GM21381 (cell line): Measurements from ENCODE around the gene SH3BP4.

Source experiments
- ATAC-seq: cut with Tn5 transposase; IDR thresholded peaks from one replicate; pipeline ENCODE4 v1.9.1; 2021; ENCODE audit warnings: mild to moderate bottlenecking, moderate library complexity; ENCODE audit not compliant: unreplicated experiment

The SH3BP4 gene

GRCh38 chr2:234951664-234952269 lies at the start of gene SH3BP4:
Gene SH3BP4, plus strand, starts transcription at chr2:234952017. Its CDS starts 82,986 bp downstream, at chr2:235035003.
- ATAC-seq, result no peak

- ATAC-seq, result no peak
Observed at GRCh38 chr2:234904785-234905184, 47.0 kb upstream of the SH3BP4 start.

DNA sequence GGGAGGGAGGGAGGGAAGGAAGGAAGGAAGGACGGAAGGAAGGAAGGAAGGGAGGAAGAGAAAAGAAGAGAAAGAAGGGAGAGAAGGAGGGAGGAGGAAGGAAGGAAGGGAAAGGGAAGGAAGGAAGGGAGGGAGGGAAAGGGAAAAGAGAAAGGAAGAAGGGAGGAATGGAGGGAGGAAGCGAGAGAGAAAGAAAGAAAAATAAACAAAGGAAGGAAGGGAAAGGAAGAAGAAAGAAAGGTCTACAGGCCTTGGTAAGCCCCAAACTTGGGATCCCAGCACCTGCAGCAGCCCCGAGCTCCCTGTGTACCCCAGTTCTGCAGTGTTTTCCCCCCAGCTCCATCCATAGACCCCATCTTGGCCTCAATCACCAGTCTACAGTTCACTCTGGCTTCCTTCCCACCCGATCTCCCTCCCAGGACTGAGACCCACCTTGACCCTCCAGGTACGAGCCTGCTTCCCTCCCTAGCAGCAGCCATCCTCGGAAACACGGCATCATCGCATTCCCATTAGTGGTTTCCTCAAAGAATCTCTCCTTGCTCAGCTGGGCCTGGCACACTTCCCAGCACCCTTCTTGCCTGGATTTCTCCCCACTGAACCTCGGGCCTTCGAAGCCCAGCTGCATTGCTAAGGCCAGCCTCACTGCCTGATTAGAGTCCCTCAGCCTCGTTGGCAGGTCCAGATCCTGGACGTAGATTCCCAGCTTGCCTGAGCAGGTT lies 46.1 kb upstream of the SH3BP4 start:
- ATAC-seq, result no peak

DNA sequence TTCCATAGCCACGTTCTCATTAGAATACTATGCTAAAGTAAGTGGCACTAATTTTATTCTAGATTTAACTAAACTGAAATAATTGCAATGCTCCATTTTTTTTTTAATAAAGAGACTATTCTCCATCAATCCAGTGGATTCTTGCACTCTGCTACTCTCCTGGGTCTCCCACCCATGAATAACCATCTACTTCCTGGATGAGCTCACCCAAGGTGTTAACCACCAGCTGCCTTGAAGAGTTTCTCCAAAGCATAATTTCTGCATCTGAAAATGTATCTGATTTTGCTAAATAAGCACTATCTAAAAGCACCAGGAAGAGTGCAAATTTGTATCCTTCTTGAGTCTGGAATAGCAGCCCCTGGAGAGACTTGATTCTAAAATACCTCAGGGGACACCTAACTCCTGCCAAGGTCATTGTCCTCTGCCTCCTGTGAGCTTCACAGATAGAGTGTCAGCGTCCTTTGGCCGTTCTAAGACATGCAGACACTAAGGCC lies 41.6 kb upstream of the SH3BP4 start:
- no peak for ATAC-seq

GRCh38 chr2:234911271-234911670 lies 40.5 kb upstream of the SH3BP4 start:
- no peak for ATAC-seq

GRCh38 chr2:234912437-234912836 lies 39.4 kb upstream of the SH3BP4 start:
- no peak for ATAC-seq

- no peak for ATAC-seq
Observed at GRCh38 chr2:234913208-234913626, 38.6 kb upstream of the SH3BP4 start.

- no peak for ATAC-seq
Observed at GRCh38 chr2:234914371-234915154, 37.3 kb upstream of the SH3BP4 start.

DNA sequence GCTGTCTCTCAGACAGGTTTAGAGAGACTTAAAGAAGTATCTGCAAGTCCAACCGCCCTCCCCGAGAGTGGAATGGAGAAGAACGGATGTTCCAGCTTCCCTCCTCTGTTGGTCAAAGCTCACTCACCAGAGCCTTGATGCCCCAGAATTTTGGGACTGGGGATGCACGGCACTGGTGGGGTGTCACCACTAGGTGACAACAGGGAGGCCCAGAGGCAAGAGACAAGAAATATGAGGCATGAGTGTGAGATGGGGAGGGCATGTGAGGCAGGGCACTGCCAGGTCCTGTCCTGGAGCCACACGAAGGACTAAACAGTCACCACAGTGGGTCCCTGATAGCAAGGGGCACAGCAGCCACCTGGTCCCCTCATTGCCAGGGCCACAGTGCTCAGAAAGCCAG lies 35.1 kb upstream of the SH3BP4 start:
- no peak for ATAC-seq

GRCh38 chr2:234917211-234917975 lies 34.4 kb upstream of the SH3BP4 start:
- ATAC-seq, result no peak

DNA sequence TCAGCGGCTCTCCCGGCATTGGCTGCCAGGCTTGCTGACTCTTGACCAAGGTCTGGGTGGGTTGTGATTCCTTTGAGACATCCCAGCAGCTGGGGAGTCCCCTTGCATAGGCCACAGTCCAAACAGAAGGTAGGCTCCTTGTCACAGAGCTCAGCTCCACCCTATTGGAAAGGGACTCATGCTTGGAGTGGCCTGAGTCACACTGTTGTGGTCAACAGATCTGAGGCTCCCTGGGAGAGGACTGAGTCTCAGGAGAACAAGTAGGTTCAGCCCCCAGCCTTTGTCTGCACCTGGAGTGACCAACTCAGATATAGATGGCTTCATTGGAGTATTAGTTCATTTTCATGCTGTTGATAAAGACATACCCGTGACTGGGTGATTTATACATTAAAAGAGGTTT lies 32.1 kb upstream of the SH3BP4 start:
- no peak for ATAC-seq

GRCh38 chr2:234920836-234921235 lies 31.0 kb upstream of the SH3BP4 start:
- ATAC-seq, result no peak

- no peak for ATAC-seq
Observed at GRCh38 chr2:234929002-234929401, 22.8 kb upstream of the SH3BP4 start.

DNA sequence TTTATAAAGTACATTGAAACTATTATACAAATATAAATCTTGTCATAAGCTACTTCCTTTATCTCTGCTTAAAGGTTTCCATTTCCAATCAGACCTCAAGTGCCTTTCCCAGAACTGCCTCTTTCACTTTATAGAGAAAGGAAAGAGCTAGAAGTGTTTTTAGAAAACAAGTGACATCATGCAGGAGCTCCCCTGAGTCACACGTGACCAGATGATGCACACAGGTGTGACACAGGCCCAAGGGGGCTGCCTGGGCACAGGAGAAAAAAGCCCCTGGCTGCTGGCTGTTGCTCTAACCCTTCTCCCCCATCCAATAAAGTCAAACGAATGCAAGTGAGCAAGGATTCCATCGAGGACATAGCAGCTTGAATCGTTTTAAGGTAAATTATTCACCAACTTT lies 21.4 kb upstream of the SH3BP4 start:
- ATAC-seq, result no peak

GRCh38 chr2:234931371-234931770 lies 20.4 kb upstream of the SH3BP4 start:
- ATAC-seq, result no peak

GRCh38 chr2:234932591-234933168 lies 19.1 kb upstream of the SH3BP4 start:
- ATAC-seq, result no peak

DNA sequence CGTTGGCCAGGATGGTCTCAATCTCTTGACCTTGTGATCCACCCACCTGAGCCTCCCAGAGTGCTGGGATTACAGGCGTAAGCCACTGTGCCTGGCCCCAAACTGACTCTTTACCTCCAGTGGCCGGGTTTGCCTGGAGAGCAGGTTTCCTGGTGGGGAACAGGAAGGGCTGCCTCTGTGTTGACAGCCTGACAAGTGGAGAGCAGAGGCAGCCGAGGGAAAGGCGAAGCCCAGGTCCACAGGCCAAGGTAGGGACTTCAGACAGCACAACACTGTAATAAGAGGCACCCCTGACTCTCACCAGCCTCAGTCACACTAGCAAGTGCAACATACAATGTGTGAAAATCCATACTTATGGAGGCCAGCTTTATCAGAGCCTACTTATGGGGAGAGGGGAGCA lies 16.5 kb upstream of the SH3BP4 start:
- ATAC-seq, result no peak

GRCh38 chr2:234939576-234939975 lies 12.2 kb upstream of the SH3BP4 start:
- no peak for ATAC-seq

DNA sequence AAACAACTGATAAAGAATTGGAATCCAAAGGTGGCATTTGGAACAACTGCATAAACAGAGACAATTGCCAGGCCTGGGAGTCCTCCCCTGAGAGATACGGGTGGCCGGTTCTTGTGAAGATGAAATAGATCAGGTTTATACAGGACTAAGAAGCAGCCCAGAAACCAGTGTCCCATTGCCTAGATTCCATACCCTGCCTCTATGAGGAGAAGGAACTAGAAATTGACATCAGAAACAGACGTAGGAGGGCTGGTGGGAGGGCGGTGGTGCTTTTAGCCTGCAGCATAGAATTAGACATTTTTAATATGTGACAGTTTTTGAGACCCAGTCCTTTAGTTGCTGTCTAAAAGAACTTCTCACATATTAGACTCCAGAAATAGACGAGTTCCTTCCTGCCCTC lies 11.8 kb upstream of the SH3BP4 start:
- ATAC-seq, result no peak

DNA sequence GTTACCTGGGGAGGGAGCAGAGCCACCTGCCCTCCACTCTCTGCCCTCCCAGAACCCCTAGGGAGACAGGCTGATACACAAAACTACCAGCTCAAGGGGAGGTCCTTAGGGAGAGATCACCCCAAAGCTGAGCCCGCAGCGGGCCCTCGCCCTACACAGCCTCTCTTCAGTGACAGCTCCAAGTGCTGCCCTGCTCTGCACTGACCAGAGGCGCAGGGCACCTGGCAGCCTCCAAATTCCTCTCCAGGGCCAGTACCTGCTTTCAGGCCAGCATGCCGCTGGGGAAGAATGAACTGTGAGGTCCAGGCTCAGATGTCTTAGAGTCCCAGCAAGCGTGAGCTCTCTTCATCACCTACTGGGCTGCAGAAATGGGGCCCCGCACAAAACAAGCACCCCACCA lies 11.3 kb upstream of the SH3BP4 start:
- ATAC-seq, result no peak
